ENCODE measurements around the gene ASCC1.

The ASCC1 gene

DNA sequence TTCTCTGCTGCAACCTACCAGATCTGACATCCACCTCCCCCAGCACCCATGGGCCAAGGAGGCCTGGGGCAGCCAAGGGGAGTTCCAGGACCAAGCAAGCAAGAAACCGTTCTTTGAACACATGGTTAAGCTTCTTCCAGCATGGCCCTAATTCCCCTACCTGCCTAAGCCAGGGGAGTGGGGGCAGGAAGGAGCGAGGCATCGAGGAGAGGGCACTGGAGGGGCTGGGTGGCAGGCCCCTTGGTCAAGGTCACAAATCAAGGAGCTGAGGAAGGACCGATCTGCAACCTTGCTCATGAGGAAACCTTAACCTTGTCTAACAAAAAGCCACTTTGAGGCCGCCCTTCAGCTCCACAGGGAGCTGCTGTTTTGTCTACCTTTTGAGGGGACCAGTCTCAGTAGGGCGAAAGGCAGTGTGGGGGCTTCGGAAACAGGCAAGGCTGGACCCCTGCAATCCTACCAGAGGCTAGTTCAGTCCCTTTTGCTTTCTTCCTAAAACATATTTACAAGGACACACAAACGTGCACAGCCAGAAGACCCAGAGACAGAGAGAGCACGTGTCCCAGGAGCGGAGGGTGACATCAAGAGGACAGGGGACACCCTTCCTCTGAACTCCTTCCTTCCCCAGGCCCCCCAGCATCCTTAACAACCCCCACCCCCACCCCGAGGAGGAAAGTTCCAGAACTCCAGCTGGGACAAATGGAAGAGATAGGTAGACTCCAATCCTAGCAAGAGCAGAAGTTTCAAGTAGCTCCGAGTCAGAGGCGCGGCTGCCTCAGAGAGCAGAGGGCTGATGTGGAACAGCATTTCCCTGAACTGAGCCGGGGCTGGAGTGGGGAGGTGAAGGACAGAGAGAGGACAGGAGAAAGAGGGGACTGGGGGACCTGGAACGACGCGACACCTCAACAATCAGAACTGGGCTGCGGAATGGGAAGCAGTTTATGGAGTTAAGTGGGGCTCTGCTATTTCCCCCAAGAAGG lies 155.9 kb downstream of the ASCC1 start:
- H3K9me3 ChIP-seq: no peaks in the 10 kb centered on the region
- no peak overlapping the region for H3K4me3 ChIP-seq (ENCODE audit: low read depth in 1 of 2, low read length in 1 of 2)
- H3K27ac ChIP-seq: no peak overlapping the region
- no peaks in the 10 kb centered on the region for H3K4me1 ChIP-seq (ENCODE audit: control insufficient read depth in 1 of 2, insufficient read depth in 1 of 2, low read depth in 1 of 2, low read length in 1 of 2)
- no peaks in the 10 kb centered on the region for H3K27me3 ChIP-seq
- no peak for TF ChIP-seq CTCF (IDR thresholded peaks at IDR 0.05)
- H3K36me3 ChIP-seq: no peaks in the 10 kb centered on the region

DNA sequence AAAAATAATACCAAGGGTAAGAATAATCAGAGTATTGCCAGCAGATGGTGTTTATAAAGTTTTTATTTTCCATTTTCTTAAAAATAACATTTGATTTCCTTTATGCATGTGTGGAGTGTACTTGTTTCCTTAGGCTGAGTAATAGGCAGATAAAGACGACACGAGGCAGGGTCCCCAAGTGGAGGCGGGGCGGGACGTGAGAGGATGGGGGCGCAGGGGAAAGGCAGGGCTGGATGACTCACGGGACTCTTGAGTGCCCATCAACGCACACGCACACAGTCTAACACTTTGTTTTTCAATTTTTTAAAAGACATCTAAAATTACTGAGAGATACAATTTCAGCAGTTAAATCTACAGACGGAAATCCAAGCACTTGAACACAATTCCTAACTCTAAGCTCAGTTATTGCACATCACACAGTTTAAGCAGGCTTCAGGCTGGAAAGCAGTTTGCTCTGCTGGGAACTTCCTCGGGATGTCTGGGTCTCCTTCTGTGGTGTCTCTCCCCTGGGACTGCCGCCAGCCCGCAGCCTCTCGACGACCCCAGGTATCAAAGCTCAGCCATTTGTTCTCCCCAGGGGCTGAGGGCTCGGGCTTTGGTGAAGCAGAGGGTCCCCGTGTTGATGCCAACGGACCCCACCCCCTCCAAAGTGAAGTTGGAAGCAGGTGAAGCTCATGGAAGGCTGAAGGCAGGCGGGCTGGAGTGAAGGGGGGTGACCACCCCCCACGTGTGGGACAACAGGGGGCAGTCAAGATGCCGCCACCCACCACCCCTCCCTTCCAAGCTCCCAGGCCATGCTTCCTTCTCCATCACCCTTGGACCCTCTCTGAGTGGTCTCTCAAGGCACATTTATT lies 156.9 kb downstream of the ASCC1 start:
- Histone ChIP-seq H3K4me3 (ENCODE audit: low read depth in 1 of 2, low read length in 1 of 2) (no peak overlapping the region), H3K36me3 (no peaks in the 10 kb centered on the region), H3K4me1 (ENCODE audit: control insufficient read depth in 1 of 2, insufficient read depth in 1 of 2, low read depth in 1 of 2, low read length in 1 of 2) (no peaks in the 10 kb centered on the region), H3K9me3 (no peaks in the 10 kb centered on the region), H3K27ac (no peak overlapping the region), H3K27me3 (no peaks in the 10 kb centered on the region)
- no peak for TF ChIP-seq CTCF (IDR thresholded peaks at IDR 0.05)

GRCh38 chr10:72058347-72058898 lies 157.7 kb downstream of the ASCC1 start:
- H3K9me3 ChIP-seq: no peaks in the 10 kb centered on the region
- no peak overlapping the region for H3K4me3 ChIP-seq (ENCODE audit: low read depth in 1 of 2, low read length in 1 of 2)
- H3K36me3 ChIP-seq: no peaks in the 10 kb centered on the region
- no peak for TF ChIP-seq CTCF (IDR thresholded peaks at IDR 0.05)
- H3K4me1 ChIP-seq (ENCODE audit: control insufficient read depth in 1 of 2, insufficient read depth in 1 of 2, low read depth in 1 of 2, low read length in 1 of 2): no peaks in the 10 kb centered on the region
- H3K27me3 ChIP-seq: no peaks in the 10 kb centered on the region
- H3K27ac ChIP-seq: no peak overlapping the region

DNA sequence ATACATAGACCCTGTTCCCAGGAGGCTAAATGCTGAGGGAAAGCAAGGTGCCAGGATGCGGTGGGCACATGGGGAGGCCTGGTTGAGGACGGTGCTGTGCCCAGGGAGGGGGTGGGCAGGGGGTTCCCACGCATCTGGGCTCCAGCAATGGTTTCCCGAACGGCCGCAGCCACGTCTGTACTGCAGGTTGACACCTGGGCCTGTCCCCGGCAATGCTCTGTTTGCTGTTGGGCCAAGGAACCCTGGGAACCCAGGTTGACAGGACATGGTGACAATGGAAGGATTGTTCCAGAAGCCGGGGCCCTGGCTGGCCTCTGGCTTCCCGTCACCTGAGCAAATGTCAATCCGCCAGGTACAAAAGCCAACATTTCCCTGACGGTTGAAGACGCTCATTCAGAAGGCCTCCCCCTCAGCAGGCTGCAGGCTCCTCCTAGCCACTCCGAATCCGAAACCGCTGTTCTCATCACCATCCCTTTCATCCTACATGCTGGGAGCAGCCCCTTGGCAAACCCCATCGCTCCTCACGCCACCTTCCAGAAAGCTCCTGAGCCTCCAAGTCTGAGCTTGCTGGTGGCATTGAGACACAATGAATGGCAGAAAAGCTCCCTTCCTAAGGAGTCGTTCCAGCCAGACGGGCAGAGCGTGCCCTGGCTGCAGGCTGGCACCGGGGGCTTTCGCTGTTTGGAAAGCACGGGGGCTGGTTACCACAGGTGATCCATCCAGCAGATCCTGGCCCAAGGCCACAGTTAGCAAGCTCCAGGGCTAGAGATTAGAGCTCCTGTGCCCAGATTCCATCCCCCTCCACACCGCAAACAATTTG lies 158.9 kb downstream of the ASCC1 start:
- no peaks in the 10 kb centered on the region for H3K27me3 ChIP-seq
- no peaks in the 10 kb centered on the region for H3K4me1 ChIP-seq (ENCODE audit: control insufficient read depth in 1 of 2, insufficient read depth in 1 of 2, low read depth in 1 of 2, low read length in 1 of 2)
- H3K27ac ChIP-seq: no peak overlapping the region
- H3K36me3 ChIP-seq: no peaks in the 10 kb centered on the region
- TF ChIP-seq CTCF (IDR thresholded peaks at IDR 0.05): no peak
- no peak overlapping the region for H3K4me3 ChIP-seq (ENCODE audit: low read depth in 1 of 2, low read length in 1 of 2)
- no peaks in the 10 kb centered on the region for H3K9me3 ChIP-seq

- no peak for TF ChIP-seq CTCF (IDR thresholded peaks at IDR 0.05)
- no peaks in the 10 kb centered on the region for H3K4me1 ChIP-seq (ENCODE audit: control insufficient read depth in 1 of 2, insufficient read depth in 1 of 2, low read depth in 1 of 2, low read length in 1 of 2)
- H3K4me3 ChIP-seq (ENCODE audit: low read depth in 1 of 2, low read length in 1 of 2): no peak overlapping the region
- no peaks in the 10 kb centered on the region for H3K36me3 ChIP-seq
- no peaks in the 10 kb centered on the region for H3K27me3 ChIP-seq
- no peak overlapping the region for H3K27ac ChIP-seq
- H3K9me3 ChIP-seq: no peaks in the 10 kb centered on the region
Observed at GRCh38 chr10:72056113-72056512, 160.0 kb downstream of the ASCC1 start.

All from neutrophil (primary cell).